SK-N-SH treated with all-trans-retinoic acid at 6 μM for 48 hours (cell line): ENCODE results near the gene DDX25.

Source experiments
- BACH2 ChIP-seq: fragments of 250-450 bp; sonication (Bioruptor Pico); IDR thresholded peaks from 2 replicates; pipeline ENCODE4 v1.9.0; 2021; ENCODE audit warnings: mild to moderate bottlenecking, borderline replicate concordance
- CREB5 ChIP-seq: fragments of 250-450 bp; sonication (Bioruptor Pico); IDR thresholded peaks from 2 replicates; pipeline ENCODE4 v1.5.1; 2020; ENCODE audit warnings: low read depth, mild to moderate bottlenecking, moderate library complexity
- ESRRG ChIP-seq: fragments of 250-450 bp; sonication (Bioruptor Pico); IDR thresholded peaks from 2 replicates; pipeline ENCODE4 v1.6.1; 2021; ENCODE audit warnings: mild to moderate bottlenecking
- ISL1 ChIP-seq: fragments of 250-450 bp; sonication (Bioruptor Pico); IDR thresholded peaks from 2 replicates; pipeline ENCODE4 v2.1.2; 2022; ENCODE audit warnings: mild to moderate bottlenecking, moderate library complexity
- PATZ1 ChIP-seq: fragments of 250-450 bp; sonication (Bioruptor Pico); IDR thresholded peaks from 2 replicates; pipeline ENCODE4 v1.8.0; 2020; ENCODE audit warnings: mild to moderate bottlenecking, moderate library complexity, borderline replicate concordance
- POU6F1 ChIP-seq: fragments of 250-450 bp; sonication (Bioruptor Pico); IDR thresholded peaks from 2 replicates; pipeline ENCODE4 v1.8.0; 2021; ENCODE audit warnings: low read depth, mild to moderate bottlenecking, moderate library complexity, borderline replicate concordance
- RARB ChIP-seq: fragments of 250-450 bp; sonication (Bioruptor Pico); IDR thresholded peaks from 2 replicates; pipeline ENCODE4 v1.8.0; 2021; ENCODE audit warnings: mild to moderate bottlenecking, moderate library complexity
- SNAI2 ChIP-seq: fragments of 250-450 bp; sonication (Bioruptor Pico); IDR thresholded peaks from 2 replicates; pipeline ENCODE4 v1.5.0; 2020; ENCODE audit warnings: mild to moderate bottlenecking, moderate library complexity
- TCF4 ChIP-seq: fragments of 250-450 bp; sonication (Bioruptor Pico); IDR thresholded peaks from 2 replicates; pipeline ENCODE4 v1.8.0; 2021; ENCODE audit warnings: mild to moderate bottlenecking, moderate library complexity, borderline replicate concordance
- ZFP30 ChIP-seq: fragments of 450-650 bp; formaldehyde crosslinking; IDR thresholded peaks from 2 replicates; pipeline ENCODE4 v1.5.0; 2022; ENCODE audit warnings: mild to moderate bottlenecking, moderate library complexity

GRCh38 chr11:125968354-125968753, 64.0 kb downstream of the DDX25 start:
- TF ChIP-seq TCF4 (CRISPR knock-in tag) (no peak), POU6F1 (CRISPR knock-in tag) (no peak), ZFP30 (CRISPR knock-in tag) (no peak), PATZ1 (CRISPR knock-in tag) (no peak), SNAI2 (CRISPR knock-in tag) (no peak), CREB5 (CRISPR knock-in tag) (no peak), RARB (no peak), BACH2 (no peak), ESRRG (CRISPR knock-in tag) (no peak), ISL1 (CRISPR knock-in tag) (no peak)
